HG02884 (cell line): ENCODE measurements around the gene ZNF341.

Source experiments
- ATAC-seq: cut with Tn5 transposase; IDR thresholded peaks from one replicate; pipeline ENCODE4 v1.9.1; 2021; ENCODE audit warnings: mild to moderate bottlenecking, moderate library complexity; ENCODE audit not compliant: unreplicated experiment

ZNF341 gene

DNA sequence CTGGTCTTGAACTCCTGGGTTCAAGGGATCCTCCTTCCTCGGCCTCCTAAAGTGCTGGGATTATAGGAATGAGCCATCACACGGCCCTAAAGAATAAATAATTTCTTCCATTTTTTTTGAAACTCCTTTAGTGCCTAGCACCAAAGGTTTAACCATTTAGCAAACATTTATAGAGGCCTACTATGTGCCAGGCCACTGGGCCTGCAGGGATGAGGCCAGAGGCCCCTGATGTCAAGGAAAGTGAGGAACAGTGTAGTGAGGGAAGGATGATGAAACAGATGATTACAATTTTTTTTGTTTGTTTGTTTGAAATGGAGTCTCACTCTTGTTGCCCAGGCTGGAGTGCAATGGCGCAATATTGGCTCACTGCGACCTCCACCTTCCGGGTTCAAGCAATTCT is 33.8 kb downstream of the ZNF341 start:
- ATAC-seq = no peak

- no peak for ATAC-seq
Observed at GRCh38 chr20:33766686-33767085, 34.9 kb downstream of the ZNF341 start.

DNA sequence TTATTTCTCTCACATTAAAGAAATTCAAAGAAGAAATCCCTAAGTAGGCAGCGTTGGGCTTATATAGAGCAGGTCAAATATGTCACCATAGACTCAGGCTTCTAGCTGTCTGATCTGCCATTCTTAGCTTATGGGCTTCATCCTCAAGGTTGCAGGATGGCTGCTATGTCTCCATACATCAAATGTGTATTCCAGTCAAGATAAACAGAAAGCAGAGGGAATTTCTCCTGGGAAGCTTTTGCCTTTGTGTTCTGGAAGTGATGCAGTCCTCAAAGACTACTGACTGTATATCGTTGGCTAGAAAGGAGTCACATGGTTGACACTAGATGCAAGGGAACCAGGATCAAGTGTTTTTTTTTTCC is 36.0 kb downstream of the ZNF341 start:
- no peak for ATAC-seq

GRCh38 chr20:33769043-33769442 is 37.2 kb downstream of the ZNF341 start:
- no peak for ATAC-seq

GRCh38 chr20:33770005-33770404 is 38.2 kb downstream of the ZNF341 start:
- ATAC-seq = no peak

- ATAC-seq = no peak
Observed at GRCh38 chr20:33771938-33772337, 40.1 kb downstream of the ZNF341 start.

- ATAC-seq = no peak
Observed at GRCh38 chr20:33772439-33772838, 40.6 kb downstream of the ZNF341 start.

DNA sequence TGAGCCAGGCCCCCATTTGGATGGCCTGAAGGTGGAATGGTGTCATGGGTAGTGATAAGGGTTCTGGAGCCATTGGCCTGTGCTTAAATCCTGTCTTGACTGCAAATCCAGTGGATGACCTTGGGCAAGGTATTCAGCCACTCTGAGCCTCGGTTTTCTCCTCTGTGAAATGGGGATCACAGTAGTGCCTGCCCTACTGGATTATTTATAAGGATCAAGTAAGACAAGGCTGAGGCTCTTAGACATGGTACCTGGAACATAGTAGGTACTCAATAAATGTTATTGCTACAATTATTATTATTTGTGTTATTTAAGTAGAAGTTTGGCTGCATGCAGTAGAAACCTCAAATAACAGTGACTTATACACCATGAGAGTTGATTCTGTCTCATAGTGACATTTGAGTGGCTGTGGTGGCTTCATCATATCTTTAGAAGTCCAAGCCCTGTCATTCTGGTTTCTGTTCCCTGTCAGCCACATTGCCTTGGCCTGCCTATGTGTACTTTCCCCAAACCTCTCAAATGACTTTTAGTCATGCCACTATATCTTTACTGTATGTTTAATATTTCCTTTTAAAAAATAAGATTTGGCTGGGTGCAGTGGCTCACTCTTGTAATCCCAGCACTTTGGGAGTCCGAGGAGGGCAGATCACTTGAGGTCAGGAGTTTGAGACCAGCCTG is 41.8 kb downstream of the ZNF341 start:
- ATAC-seq = peak; percentile 59

GRCh38 chr20:33777816-33778215 is 46.0 kb downstream of the ZNF341 start:
- no peak for ATAC-seq

GRCh38 chr20:33781133-33781532 is 49.3 kb downstream of the ZNF341 start:
- ATAC-seq = no peak

GRCh38 chr20:33781945-33782344 is 50.1 kb downstream of the ZNF341 start:
- ATAC-seq = no peak

DNA sequence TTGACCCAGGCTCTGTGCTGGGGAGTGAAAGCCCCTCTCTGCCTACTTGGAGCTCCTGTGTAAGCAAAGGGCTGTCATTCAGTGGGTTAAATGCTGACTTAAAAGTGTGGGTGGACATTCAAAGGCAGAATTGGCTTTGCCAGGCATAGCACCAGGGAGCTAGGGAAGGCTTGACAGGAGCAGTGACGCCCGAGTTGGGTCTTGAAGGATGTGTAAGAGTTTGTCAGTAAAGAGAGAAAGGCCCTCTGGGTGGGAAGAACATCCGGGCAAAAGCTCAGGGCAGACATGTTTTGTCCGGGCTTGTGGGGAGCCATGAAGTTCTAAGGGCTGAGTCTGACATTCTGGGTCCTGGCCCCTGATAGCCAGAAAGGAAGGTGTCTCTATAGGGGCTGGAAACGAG is 51.5 kb downstream of the ZNF341 start:
- ATAC-seq = no peak

GRCh38 chr20:33783818-33784217 is 52.0 kb downstream of the ZNF341 start:
- no peak for ATAC-seq

GRCh38 chr20:33784225-33784624 is 52.4 kb downstream of the ZNF341 start:
- no peak for ATAC-seq

GRCh38 chr20:33785503-33785902 is 53.7 kb downstream of the ZNF341 start:
- no peak for ATAC-seq

GRCh38 chr20:33787253-33787891 is 55.6 kb downstream of the ZNF341 start:
- no peak for ATAC-seq

- ATAC-seq = no peak
Observed at GRCh38 chr20:33788351-33789049, 56.7 kb downstream of the ZNF341 start.

- no peak for ATAC-seq
Observed at GRCh38 chr20:33789109-33789857, 57.5 kb downstream of the ZNF341 start.

DNA sequence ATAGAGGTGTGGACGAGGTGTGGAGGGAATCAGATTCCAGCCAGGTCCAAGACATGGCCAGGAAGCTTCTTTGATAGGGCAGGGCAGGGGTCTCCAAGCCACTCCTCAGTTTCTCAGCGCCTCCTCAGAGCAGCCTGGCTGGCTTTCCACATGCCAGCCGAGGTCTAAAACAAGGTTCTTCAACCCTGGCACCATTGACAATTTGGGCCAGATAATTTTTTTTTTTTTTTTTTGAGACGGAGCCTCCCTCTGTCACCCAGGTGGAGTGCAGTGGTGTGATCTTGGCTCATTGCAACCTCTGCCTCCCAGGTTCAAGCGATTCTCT is 58.0 kb downstream of the ZNF341 start:
- ATAC-seq = no peak

- ATAC-seq = no peak
Observed at GRCh38 chr20:33790566-33790965, 58.8 kb downstream of the ZNF341 start.

GRCh38 chr20:33791021-33791420 is 59.2 kb downstream of the ZNF341 start:
- ATAC-seq = no peak

GRCh38 chr20:33791540-33791939 is 59.7 kb downstream of the ZNF341 start:
- no peak for ATAC-seq
